ENCODE data around the gene ZNF684. TPM values are rescaled to one million over a fixed set of nuclear protein-coding genes. Genes with fewer than 3 reads are reported as not detected.
"Not testable (repeated sequence)": the region's sequence is repeated elsewhere in the genome, so short reads cannot be mapped to it uniquely, and the experiment has no call there.

Gene ZNF684
- total and polyA plus RNA-seq, 2 of the 8 experiments (the other 6 are each of a cell fraction or from before 2014, with no cell fraction given), result 2.4 to 9.3 TPM

DNA sequence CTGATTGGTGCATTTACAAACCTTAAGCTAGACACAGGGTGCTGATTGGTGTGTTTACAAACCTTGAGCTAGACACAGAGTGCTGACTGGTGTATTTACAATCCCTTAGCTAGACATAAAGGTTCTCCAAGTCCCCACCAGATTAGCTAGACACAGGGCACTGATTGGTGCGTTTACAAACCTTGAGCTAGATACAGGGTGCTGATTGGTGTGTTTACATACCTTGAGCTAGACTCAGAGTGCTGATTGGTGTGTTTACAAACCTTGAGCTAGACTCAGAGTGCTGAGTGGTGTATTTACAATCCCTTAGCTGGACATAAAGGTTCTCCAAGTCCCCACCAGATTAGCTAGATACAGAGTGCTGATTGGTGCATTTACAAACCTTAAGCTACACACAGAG, 26.8 kb downstream of the ZNF684 start:
- H4K5ac ChIP-seq (ENCODE audit: insufficient read length, low read depth, low read length); H3K36me3 ChIP-seq (ENCODE audit: control insufficient read depth in 2 of 4, insufficient read depth in 4 of 4, low read length in 3 of 4); H3K79me1 ChIP-seq (ENCODE audit: low read depth, low read length); H3K9me3 ChIP-seq (ENCODE audit: insufficient read depth in 2 of 2, low read depth in 1 of 2, low read length in 1 of 2); H4K91ac ChIP-seq (replicated peaks; ENCODE audit: insufficient read length, low read length); H2BK120ac ChIP-seq (replicated peaks; ENCODE audit: low read depth, low read length); H3K27ac ChIP-seq (ENCODE audit: low read depth, low read length); H3K4me3 ChIP-seq (ENCODE audit: extremely low read depth in 1 of 4, insufficient read depth in 2 of 4, low read depth in 3 of 4, low read length in 4 of 4); H4K8ac ChIP-seq (ENCODE audit: extremely low read depth, insufficient read depth, low read length); H3K4me1 ChIP-seq (replicated peaks in 1 of 4; ENCODE audit: control insufficient read depth in 3 of 4, insufficient read depth in 4 of 4, low read length in 3 of 4); H2BK15ac ChIP-seq (ENCODE audit: low read length); H2BK12ac ChIP-seq (ENCODE audit: low read depth, low read length); H3K4ac ChIP-seq (replicated peaks; ENCODE audit: insufficient read length, low read depth, low read length); H3K27me3 ChIP-seq (replicated peaks in 1 of 4; ENCODE audit: control insufficient read depth in 3 of 4, extremely low read depth in 1 of 4, insufficient read depth in 3 of 4, low read length in 3 of 4); H3K9ac ChIP-seq (replicated peaks in 1 of 4; ENCODE audit: extremely low read depth in 1 of 4, low read depth in 3 of 4, low read length in 3 of 4); H4K20me1 ChIP-seq (replicated peaks in 1 of 2; ENCODE audit: control insufficient read depth in 1 of 2, insufficient read depth in 2 of 2, low read length in 2 of 2); H2BK5ac ChIP-seq (ENCODE audit: low read depth, low read length); H3K4me2 ChIP-seq (ENCODE audit: insufficient read depth in 1 of 2, low read depth in 2 of 2, low read length in 2 of 2); H3K14ac ChIP-seq (ENCODE audit: insufficient read length); H3K23me2 ChIP-seq (ENCODE audit: low read depth, low read length); FAIRE-seq; H3K18ac ChIP-seq (ENCODE audit: extremely low read depth, low read length); DNase-seq (ENCODE audit: low read depth in 1 of 2, low spot score in 2 of 2); H2AFZ ChIP-seq (ENCODE audit: low read length); H3K23ac ChIP-seq (ENCODE audit: insufficient read length); H3K79me2 ChIP-seq (ENCODE audit: control insufficient read depth in 1 of 2, insufficient read depth in 2 of 2, low read length in 2 of 2); H2AK5ac ChIP-seq (ENCODE audit: low read depth, low read length); H2BK20ac ChIP-seq (ENCODE audit: low read length); H3K56ac ChIP-seq (replicated peaks; ENCODE audit: insufficient read length, low read depth, low read length); POLR2A ChIA-PET (ENCODE audit: partially characterized antibody): not testable (repeated sequence)
- CTCF ChIA-PET (ENCODE audit: partially characterized antibody), result interaction anchor here (0.7 to 1.8 kb wide), 5 partner anchors 26 to 250 kb away, joined by 3 to 5 read pairs (median 4); no protein-coding TSS in a partner anchor
- WGBS, 2 experiments (ENCODE audit: extremely low coverage in 1 of 2, insufficient coverage in 1 of 2, insufficient read length in 1 of 2, insufficient replicate concordance in 2 of 2, low coverage in 1 of 2, low lambda C conversion rate in 2 of 2, missing lambda C conversion rate in 1 of 2), result 88% methylated on average over 1 of the region's 1 CpG; no CpG with 5 or more reads in 1 of the 2 experiments

Measured in H1 (cell line).